Loucy (cell line): ENCODE data around the gene USP34.

Experiments
- H2AFZ ChIP-seq: fragments of 200-600 bp; sonication (generic); 2 replicates; pipeline ENCODE4 v1.6.0; 2016; ENCODE audit warnings: antibody characterized with exemption, mild to moderate bottlenecking, low read length, moderate library complexity
- H3F3A ChIP-seq: fragments of 200-600 bp; 2 replicates; pipeline ENCODE4 v1.6.0; 2016; ENCODE audit warnings: antibody characterized with exemption, low read depth, mild to moderate bottlenecking
- H3K27me3 ChIP-seq: fragments of 200-600 bp; sonication (generic); 2 replicates; pipeline ENCODE4 v1.6.1; 2014; ENCODE audit warnings: low read length, mild to moderate bottlenecking; ENCODE audit not compliant: insufficient read depth, poor library complexity, severe bottlenecking
- H3K36me3 ChIP-seq: fragments of 200-600 bp; sonication (generic); 2 replicates; pipeline ENCODE4 v1.6.1; 2016; ENCODE audit warnings: low read length; ENCODE audit not compliant: insufficient read depth
- H3K4me1 ChIP-seq: fragments of 200-600 bp; sonication (generic); 2 replicates; pipeline ENCODE4 v1.5.1; 2014; ENCODE audit warnings: low read length, mild to moderate bottlenecking; ENCODE audit not compliant: insufficient read depth, poor library complexity, severe bottlenecking
- H3K4me2 ChIP-seq: fragments of 200-600 bp; sonication (generic); 2 replicates; pipeline ENCODE4 v1.6.0; 2014; ENCODE audit warnings: antibody characterized with exemption, low read length, low read depth, mild to moderate bottlenecking; ENCODE audit not compliant: poor library complexity, severe bottlenecking
- H3K4me3 ChIP-seq: fragments of 200-600 bp; sonication (generic); 2 replicates; pipeline ENCODE4 v1.5.1; 2014; ENCODE audit warnings: low read length, mild to moderate bottlenecking, mixed read lengths; ENCODE audit not compliant: poor library complexity, severe bottlenecking
- H3K79me2 ChIP-seq: fragments of 200-600 bp; sonication (generic); 2 replicates; pipeline ENCODE4 v1.6.1; 2014; ENCODE audit warnings: low read length; ENCODE audit not compliant: insufficient read depth
- H3K9ac ChIP-seq: fragments of 200-600 bp; sonication (generic); 2 replicates; pipeline ENCODE4 v1.6.0; 2014; ENCODE audit warnings: mild to moderate bottlenecking, low read depth, low read length, moderate library complexity; ENCODE audit not compliant: poor library complexity, severe bottlenecking
- H3K9me2 ChIP-seq: fragments of 200-600 bp; sonication (generic); replicated peaks from 2 replicates; pipeline ENCODE4 v1.6.1; 2016; ENCODE audit warnings: low read depth, low read length, mixed read lengths
- H3K9me3 ChIP-seq: fragments of 200-600 bp; sonication (generic); 2 replicates; pipeline ENCODE4 v1.6.1; 2014; ENCODE audit warnings: mild to moderate bottlenecking, antibody characterized with exemption, low read length, low read depth; ENCODE audit not compliant: insufficient read depth
- H4K20me1 ChIP-seq: fragments of 200-600 bp; sonication (generic); 2 replicates; pipeline ENCODE4 v1.6.0; 2014; ENCODE audit warnings: antibody characterized with exemption, low read length, mild to moderate bottlenecking; ENCODE audit not compliant: insufficient read depth, poor library complexity, severe bottlenecking
- EZH2phosphoT487 ChIP-seq: fragments of 200-600 bp; IDR thresholded peaks from 2 replicates; pipeline ENCODE4 v1.6.1; 2018; ENCODE audit warnings: antibody characterized with exemption, mild to moderate bottlenecking, moderate library complexity, borderline replicate concordance
- TF ChIP-seq, protein P1 (sequence below): fragments of 200-600 bp; sonication (generic); conservative IDR thresholded peaks from 2 replicates; pipeline ENCODE4 v1.5.1; 2014; ENCODE audit warnings: mild to moderate bottlenecking, antibody characterized with exemption, low read length

The USP34 gene

DNA sequence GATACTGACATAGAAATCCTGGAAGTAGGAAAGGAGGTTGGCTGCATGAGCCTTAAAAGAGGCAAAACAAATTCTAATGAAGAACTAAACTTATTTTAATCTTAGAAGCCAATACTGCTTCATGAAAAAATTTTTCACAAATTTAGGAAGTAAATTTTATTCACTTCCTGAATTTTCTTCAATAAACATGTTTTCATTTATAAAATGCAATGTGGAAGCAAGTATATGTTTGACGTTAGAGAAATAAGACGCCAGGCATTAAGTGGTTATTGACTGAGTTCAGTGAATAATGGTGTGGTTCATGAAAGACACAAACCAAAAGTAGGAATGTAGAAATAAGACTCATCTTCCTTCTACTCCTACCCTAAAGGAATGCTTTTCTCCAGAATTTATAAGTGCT, 136.4 kb downstream of the USP34 start:
- Histone ChIP-seq H2AFZ (no peak overlapping the region), H3K9ac (no peak overlapping the region), H3K36me3 (peaks cover 41% of the 10 kb centered on the region), H3K27me3 (no peaks in the 10 kb centered on the region), H3K4me3 (no peak overlapping the region), H3K9me3 (no peaks in the 10 kb centered on the region), H4K20me1 (no peaks in the 10 kb centered on the region), H3K79me2 (no peaks in the 10 kb centered on the region), H3K9me2 (no peaks in the 10 kb centered on the region), H3K4me2 (no peak overlapping the region), H3K4me1 (no peaks in the 10 kb centered on the region), H3F3A (no peaks in the 10 kb centered on the region)
- TF ChIP-seq EZH2phosphoT487: no peak
- TF ChIP-seq, protein P1, sequence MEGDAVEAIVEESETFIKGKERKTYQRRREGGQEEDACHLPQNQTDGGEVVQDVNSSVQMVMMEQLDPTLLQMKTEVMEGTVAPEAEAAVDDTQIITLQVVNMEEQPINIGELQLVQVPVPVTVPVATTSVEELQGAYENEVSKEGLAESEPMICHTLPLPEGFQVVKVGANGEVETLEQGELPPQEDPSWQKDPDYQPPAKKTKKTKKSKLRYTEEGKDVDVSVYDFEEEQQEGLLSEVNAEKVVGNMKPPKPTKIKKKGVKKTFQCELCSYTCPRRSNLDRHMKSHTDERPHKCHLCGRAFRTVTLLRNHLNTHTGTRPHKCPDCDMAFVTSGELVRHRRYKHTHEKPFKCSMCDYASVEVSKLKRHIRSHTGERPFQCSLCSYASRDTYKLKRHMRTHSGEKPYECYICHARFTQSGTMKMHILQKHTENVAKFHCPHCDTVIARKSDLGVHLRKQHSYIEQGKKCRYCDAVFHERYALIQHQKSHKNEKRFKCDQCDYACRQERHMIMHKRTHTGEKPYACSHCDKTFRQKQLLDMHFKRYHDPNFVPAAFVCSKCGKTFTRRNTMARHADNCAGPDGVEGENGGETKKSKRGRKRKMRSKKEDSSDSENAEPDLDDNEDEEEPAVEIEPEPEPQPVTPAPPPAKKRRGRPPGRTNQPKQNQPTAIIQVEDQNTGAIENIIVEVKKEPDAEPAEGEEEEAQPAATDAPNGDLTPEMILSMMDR: no peak

DNA sequence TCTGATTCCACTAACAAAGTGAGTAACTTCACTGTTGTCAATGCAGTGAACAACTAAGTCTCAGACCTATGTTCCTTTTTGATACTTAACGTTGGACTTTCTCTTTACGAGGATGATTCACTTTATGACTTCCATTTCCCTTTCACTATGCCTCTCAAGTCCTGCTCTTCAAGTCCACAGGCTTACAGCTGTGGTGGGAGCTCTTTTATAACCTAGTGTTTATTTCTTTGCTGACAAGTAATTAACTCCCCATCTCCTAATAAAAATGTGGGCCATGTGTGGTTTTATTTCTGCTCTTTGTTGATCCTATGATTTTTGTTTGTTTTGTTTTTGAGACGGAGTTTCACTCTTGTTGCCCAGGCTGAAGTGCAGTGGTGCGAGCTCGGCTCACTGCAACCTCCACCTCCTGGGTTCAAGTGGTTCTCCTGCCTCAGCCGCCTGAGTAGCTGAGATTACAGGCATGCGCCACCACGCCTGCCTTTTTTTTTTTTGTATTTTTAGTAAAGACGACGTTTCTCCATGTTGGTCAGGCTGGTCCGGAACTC, 142.1 kb downstream of the USP34 start:
- Histone ChIP-seq H3K27me3 (no peaks in the 10 kb centered on the region), H3K36me3 (peaks cover 26% of the 10 kb centered on the region; the same call in 1 of the 2 replicates), H3K4me2 (peak overlapping the region; percentile 33), H4K20me1 (no peaks in the 10 kb centered on the region), H2AFZ (no peak overlapping the region), H3K79me2 (no peaks in the 10 kb centered on the region), H3K9ac (no peak overlapping the region), H3K4me3 (no peak overlapping the region), H3F3A (no peaks in the 10 kb centered on the region), H3K9me2 (no peaks in the 10 kb centered on the region), H3K4me1 (peaks cover 22% of the 10 kb centered on the region), H3K9me3 (no peaks in the 10 kb centered on the region)
- TF ChIP-seq EZH2phosphoT487: no peak
- TF ChIP-seq, protein P1: no peak

DNA sequence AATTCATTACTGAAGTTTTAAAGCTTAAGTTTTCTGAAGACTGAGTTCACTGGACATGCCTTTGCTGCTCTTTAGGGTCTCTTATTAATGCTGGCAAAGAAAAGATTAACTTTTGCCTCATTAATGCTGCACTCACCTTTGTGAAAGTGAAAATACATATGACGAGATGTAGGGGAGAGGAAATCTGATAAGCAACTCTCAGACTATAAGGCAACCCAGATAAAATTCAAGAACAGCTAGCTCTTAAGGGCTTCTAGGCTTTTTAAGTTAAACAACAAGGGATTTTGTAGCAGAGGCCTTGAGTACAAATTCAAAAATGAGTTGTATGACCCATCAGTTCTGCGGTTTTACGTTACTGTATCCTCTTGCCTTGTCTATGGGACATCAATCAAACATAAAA, 143.7 kb downstream of the USP34 start:
- Histone ChIP-seq H3F3A (no peaks in the 10 kb centered on the region), H3K9ac (no peak overlapping the region), H3K9me3 (no peaks in the 10 kb centered on the region), H3K27me3 (no peaks in the 10 kb centered on the region), H3K9me2 (no peaks in the 10 kb centered on the region), H3K36me3 (peaks cover 30% of the 10 kb centered on the region; the same call in 1 of the 2 replicates), H3K4me2 (peak overlapping the region; percentile 11), H4K20me1 (no peaks in the 10 kb centered on the region), H2AFZ (no peak overlapping the region), H3K4me3 (no peak overlapping the region), H3K79me2 (no peaks in the 10 kb centered on the region), H3K4me1 (peaks cover 22% of the 10 kb centered on the region)
- TF ChIP-seq EZH2phosphoT487: no peak
- TF ChIP-seq, protein P1: no peak
